Activated CD8-positive, alpha-beta memory T cell treated with anti-CD3 and anti-CD28 coated beads, Interleukin-2, amount 50 U/mL, for 1 hour (primary cell): ENCODE results near the gene ZNF580.

Experiments
- DNase-seq: peaks from one replicate; pipeline ENCODE4 v3.0.0-alpha.2; 2020; ENCODE audit errors: extremely low read depth

Gene ZNF580

DNA sequence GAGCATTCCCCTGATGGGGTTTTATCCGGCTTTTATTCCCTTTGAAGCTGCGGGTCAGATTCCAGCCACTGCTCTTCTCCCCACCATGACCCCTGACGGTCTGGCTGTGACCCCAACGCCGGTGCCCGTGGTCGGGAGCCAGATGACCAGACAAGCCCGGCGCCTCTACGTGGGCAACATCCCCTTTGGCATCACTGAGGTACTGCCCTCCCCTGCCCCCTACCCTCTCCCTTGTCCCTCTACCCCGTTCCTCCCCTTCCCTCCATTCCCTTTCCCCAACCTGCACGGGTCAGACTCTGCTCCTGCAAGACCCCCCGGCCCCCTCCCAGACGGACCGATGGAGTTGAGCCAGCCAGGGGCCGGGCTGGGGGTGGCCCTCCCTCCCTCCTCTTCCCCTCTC, 20.2 kb downstream of the ZNF580 start:
- DNase-seq: no peak

DNA sequence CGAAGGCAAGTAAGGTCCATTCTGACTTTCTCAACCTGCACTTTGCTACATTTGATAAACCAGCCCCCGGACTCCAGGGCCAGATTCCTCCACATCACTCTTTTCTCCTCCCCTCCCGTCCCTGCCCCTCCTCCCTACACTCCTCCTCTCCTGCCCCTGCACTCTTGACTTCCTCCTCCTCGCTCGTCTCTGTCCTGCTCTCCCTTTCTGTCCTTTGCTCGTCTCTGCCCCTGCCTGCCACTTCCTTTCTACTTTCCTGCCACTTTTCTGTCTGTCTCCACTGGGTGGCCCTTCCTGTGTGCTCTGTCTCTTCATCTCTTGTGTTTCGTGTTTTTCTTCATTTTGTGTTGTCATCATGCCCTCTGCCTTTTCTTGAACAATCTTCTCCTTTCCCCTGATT, 21.0 kb downstream of the ZNF580 start:
- DNase-seq: no peak

DNA sequence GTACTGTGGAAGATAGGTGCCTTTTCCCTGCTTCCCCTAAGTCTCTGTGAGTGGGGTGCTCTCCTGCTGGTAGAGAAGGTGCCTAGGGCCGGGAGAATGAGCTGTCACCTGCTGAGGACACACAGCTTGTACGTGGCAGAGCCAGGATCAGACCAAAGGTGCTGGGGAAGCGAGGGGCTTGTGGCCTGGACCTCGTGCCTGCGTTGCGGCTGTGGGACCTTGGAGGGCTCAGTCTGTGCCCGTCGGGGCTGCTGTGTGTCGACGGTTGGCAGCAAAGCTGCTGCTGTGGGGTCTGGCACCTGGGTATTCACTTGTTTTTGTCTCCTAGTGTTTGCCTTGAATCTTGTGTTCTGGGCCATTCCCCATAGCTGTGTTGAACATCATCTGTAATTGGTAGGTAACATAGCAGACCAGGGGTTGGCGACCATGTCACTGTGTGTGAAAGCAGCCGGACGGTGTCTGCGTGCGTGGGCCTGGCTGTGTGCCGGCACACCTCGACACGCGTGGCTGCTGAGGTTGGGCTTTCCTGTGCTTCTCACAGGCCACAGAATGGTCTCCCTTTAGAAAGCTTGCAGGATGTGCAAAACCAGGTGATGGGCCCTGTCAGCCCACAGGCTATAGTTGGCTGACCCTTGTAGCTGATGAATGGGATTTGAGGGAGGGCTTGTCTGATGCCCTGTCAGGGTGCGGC, 23.2 kb downstream of the ZNF580 start:
- DNase-seq: no peak

DNA sequence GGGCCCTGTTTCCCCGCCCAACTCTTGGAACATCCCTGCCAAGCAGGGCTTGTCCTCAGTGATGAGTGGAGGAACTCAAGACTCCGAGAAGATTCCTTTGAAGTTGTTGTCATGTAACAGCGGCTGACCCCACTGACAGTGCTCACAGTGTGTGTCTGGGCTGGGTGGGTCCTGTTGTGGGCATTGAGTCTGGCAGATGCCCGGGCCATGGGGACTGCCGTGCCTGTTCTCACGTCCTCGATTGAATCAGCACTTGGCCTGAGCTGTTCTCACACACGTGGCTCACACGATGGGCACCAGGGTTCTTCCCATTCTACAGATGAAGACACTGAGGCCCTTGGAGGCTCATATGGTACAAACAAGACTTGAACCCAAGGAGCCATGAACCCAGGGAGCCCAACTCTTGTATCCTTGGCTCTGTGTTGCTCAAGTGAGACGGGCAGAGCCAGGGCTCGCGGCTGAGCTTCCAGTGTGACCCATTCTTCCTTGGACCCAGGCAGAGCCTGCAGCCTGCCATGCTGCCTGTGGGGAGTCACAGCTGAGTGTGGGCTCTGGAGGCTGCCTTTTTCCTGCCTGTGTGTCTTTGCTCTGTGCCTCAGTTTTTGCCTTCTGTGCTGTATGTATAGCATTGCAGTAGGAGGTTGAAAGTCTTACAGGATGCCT, 25.7 kb downstream of the ZNF580 start:
- no peak for DNase-seq

DNA sequence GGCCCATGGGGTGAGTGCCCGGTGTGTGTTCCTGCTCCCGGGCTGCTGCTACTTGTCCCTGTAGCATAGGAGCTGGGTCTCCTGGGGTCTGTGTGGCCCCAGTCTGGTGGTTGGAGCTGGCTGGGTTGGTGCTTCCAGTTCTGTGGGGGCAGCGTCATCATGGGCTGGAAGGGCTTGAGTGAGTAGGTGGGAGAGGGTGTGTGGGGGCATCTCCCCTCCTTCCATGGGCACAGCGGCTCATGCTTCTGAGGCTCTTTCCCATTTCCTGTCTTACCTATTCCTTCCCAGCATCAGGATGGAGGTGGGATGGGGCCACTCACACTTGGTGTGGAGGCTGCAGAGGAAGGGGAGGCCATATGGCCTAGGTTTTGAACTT, 26.2 kb downstream of the ZNF580 start:
- no peak for DNase-seq

DNA sequence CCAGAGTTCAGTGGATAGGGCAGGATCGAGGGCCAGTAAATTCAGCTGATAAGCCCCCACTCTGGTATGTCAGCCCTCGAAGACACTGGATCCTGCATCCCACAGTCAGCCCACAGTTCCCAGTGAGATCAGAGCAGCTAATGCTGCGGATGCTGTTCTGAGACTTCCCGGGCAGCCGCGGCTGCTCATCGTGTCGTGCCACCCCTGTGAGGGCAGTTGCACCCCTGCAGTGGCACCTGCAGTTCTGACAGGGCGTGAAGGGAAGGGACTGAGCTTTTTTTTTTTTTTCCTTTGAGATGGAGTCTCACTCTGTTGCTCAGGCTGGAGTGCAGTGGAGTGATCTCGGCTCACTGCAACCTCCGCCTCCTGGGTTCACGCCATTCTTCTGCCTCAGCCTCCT, 26.7 kb downstream of the ZNF580 start:
- DNase-seq: no peak

DNA sequence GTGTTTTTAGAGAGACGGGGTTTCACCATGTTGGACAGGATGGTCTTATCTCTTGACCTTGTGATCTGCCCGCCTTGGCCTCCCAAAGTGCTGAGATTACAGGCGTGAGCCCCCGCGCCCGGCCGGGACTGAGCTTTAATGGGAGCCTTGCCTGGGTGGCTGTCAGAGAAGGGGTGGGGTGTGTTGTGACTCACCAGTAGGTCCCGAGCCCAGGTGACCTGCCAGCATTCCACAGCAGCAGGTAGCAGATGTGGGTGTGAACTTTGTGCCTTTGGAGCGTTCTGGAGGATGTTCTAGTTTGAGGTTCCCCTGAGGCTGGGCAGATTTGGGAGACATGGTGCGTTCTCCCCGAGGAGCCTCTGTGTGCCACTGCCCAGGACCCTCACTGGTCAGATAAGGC, 27.2 kb downstream of the ZNF580 start:
- DNase-seq: no peak

DNA sequence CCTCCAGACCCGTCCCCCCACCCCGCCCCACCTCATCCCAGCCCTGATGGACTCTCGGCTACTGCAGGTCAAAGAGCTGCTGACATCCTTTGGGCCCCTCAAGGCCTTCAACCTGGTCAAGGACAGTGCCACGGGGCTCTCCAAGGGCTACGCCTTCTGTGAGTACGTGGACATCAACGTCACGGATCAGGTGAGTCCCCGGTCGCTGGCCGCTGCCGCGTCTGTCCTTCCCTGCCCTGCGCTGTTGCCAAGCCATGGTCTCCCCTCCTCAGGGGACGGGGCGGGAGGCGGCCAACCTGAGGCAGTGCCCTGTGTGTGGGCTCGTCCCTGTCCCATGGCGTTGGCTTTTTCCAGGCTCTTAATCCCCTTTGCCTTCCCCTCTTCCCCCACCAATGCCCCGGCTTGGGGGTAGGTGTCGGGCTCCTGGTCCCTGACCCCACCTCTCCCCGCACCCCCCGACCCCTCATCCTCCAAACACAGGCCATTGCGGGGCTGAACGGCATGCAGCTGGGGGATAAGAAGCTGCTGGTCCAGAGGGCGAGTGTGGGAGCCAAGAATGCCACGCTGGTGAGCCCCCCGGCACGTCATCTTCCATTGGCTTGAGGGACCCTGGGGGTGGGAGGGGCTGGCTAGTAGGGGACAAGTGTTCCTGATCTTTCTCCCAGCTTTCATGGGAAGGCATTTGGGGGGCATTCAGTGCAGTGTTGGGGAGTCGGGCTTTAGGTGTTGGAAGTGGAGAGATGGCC, 28.0 kb downstream of the ZNF580 start:
- no peak for DNase-seq

DNA sequence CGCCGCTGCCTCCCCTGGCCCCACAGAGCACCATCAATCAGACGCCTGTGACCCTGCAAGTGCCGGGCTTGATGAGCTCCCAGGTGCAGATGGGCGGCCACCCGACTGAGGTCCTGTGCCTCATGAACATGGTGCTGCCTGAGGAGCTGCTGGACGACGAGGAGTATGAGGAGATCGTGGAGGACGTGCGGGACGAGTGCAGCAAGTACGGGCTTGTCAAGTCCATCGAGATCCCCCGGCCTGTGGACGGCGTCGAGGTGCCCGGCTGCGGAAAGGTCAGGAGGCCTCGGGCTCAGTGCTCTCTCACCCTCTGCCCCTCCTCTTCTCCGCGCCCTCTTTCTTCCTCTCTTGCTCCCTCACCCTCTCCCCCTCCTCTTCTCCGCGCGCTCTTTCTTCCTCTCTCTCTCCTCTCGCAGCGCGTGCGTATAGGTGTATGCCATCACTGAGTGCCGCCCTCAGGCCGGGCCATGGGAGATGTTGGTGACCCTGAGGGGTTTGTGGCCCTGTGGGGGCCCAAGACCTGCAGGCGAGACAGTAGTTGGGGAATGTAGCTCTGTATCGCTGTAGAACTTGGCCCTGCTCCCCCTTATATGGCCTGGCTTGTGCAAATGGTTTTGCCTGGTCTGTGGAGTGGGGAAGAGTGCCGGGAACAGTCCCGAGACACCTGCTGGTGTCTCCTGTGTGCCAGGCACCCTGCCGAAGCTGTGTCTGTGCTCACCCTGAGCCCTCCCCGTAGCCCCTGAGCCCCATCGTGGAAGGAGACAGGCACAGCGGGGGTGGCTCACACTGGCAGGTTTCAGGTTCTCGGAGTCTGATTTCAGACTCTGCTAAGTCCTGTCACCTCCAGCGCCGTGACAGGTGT, 28.8 kb downstream of the ZNF580 start:
- DNase-seq: no peak

DNA sequence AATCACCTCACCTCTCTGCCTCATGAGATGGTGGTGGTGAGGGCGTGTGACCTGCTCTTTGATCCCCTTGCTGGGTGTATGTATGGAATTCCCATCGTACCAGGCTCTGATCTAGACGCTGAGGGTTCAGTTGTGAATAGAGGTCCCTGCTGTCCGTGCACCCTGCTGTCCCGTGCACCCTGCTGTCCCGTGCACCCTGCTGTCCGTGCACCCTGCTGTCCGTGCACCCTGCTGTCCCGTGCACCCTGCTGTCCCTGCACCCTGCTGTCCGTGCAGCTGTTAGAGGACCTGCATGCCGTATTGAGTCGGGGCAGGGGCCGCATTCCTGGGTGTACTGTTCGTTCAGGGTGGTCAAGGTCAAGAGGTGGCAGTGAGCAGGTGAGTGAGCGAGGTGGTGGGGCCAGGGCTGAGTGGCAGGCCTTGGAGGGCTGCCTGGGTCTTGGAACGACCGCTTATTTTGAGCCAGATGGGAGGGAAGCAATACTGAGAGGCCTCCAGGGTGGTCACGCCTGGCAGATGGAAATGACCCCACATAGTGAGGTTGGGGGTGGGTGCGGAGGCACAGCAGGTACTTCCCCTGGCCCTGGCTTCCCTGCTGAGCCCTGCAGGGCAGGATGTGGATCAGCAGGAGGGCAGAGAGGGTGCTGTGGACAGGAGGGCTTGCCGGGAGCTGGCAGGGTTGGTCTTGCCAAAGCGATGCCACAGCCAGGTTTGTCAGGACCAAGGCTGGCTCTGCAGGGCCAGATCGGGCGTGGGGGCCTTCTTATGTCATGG, 29.7 kb downstream of the ZNF580 start:
- DNase-seq: no peak

DNA sequence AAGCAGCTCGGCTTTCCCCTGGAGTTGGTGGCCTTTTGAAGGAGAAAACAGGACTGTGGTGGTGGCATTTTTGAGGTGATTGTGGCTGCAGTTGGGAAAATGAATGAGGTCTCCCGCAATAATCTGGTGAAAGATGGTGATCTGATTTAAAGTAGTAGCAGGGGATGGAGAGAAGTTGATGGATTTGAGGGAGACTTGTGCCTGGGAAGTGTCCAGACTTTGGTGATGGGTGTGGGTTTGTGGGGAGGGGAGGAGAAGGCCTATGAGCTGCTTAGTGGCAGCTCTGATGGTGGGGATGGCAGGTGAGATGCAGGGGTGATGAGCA, 30.2 kb downstream of the ZNF580 start:
- DNase-seq: no peak

DNA sequence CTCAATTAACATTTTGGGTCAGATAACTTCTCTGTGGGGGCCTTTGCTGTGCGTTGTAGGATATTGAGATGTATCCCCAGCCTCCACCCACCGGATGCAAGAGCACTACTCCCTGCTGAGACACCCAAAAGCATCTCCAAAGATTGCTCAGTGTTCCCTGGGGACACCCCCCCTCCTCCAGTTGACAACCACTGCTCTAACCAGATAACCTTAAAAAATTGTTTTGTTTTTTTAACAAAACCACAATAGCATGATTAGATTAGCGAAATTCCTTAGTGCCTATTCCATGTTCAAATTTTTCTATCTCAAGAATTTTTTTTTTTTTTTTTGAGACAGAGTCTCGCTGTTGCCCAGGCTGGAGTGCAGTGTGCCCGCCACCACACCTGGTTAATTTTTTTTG, 31.6 kb downstream of the ZNF580 start:
- DNase-seq: no peak

DNA sequence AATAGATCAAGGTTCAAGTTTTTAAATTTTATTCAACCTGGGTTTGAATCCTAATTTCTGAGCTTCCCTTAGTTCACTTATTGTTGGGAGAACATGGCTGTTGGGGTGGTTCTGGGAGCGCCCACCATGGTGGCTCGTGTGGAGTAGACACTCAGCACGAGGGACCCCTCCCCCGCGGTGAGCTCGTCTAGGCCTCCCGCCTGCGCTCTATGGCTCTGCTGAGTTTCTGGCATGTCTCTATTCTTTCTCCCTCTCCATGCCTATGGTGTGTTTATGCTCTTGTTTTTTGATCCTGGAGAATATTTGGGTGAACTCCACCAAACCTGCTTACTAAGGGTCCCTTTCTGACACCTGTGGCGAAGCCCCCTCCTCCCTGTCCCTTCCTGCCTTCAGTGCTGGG, 32.7 kb downstream of the ZNF580 start:
- DNase-seq: no peak

DNA sequence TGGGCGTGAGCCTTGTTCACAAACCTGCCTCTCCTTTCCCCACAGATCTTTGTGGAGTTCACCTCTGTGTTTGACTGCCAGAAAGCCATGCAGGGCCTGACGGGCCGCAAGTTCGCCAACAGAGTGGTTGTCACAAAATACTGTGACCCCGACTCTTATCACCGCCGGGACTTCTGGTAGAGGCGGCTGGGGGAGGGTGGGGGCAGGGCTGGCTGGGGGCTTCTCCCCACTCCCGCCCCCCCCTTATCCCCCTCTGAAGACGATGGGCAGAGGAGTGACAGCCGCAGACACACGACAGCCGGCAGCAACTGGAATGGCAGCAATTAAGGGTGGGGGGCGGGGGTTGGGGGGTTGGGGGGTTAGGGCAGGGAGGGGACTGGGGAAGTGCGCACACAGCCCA, 33.1 kb downstream of the ZNF580 start:
- DNase-seq: no peak

DNA sequence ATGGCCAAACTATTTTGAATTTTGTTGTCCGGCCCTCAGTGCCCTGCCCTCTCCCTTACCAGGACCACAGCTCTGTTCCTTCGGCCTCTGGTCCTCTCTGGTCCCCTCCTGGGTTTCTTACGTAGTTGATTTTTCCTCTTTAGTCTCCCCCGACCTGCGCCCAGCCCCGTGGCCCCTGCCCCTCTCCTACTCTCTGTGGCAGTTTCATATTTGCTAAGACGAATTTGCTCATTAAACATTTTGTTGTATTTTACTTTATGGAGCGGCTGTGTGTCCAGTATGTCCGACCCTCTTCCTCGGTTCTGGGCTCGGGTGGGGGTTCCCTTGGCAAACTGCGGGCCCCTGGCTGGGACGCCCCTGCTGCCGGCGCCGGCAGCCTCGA, 33.6 kb downstream of the ZNF580 start:
- no peak for DNase-seq

DNA sequence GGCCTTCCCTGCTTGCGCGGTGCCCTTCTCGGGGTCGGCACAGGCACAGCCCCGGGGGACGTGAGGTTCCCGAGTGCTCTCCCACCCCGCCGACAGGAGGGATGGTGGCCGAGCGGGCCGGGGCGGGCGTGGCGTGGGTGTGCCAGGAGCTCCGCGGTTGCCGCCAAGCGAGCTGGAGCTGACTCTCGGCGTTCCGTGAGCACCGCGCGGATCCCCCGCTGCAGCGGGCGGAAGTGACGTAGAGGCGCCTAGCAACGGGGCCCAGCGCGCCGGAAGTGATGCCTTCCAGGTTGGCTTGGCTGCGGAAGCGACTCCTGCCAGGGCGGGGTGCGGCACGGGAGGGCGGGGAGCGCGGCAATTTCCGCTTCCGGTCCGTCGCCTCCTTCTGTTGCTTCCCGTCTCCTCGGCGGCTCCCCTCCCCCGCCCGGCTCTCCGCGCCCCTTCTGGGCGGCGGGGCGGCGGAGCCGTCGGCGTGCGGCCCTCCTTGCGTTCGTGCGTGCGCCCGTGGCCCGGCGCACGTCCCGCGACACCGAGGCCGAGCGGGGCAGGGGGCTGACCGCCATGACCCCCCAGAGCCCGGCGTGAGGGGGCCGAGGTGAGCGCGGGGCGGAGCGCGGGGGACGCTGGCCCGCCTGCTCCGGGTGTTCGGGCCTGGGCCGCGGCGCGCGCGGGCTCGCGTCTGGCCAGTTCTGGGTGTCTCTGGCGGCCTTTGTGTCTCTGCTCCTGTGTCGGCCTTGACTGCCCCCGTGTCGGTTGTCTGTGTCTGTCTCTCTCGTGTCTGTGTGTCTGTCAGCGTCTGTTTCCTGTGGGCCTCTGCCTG, 34.2 kb downstream of the ZNF580 start, which contains the start of gene EPN1:
TSS of gene EPN1 (plus strand) at position 386 of the 820 bp plus-strand sequence. CDS start 3,402 bp downstream, outside the sequence.
- peak; percentile 92 for DNase-seq

DNA sequence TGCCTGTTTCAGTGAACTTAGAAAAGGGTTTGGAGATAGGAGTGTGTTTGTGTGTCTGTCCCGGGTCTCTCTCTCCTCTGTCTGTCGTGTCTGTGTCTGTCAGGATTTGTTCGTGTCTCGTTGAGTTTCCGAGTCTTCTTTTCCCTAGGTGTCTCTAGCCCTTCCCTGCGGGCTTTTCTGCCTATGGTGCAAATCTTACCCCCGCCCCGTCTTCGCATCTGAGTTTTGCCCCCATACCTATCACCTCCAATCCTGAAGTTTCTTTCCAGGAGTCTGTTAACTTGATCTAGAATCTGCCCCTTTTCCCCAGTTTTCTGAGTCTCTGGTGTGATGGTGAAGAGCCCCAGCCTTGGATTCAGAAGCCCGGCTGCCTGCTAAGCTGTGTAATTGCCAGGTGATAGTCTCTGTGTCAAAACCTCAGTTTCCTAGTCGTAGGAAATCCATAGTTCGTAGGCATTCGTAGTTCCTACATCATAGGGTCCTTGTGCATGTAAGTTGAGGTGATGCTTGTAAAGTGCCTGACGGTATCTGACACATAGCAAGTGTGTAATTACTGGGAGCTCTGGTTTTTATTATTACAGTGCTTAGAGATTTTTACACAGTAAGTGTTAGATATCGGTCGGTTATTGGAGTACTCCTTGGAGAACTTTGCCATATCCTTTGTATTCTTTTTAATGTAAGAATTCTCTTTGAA, 35.0 kb downstream of the ZNF580 start:
- DNase-seq: no peak

DNA sequence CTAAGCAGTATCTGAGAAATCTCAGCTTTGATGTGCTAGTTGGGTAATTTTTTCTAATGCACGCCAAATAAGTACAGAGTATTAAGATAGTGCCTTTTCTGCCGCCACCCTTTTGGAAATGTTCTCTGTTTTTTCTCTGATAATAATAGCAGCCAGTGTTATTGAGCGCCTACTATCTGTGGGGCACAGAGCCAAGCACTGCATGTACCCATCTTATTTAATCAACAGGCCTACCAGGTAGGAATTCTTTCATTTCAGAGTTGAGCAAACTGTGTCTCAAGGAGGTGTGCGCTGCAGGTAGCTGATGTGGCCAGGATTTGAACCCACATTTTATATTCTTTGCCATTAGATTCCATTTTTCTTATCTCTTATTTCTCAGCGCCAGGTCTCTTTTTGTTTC, 35.6 kb downstream of the ZNF580 start:
- DNase-seq: no peak

DNA sequence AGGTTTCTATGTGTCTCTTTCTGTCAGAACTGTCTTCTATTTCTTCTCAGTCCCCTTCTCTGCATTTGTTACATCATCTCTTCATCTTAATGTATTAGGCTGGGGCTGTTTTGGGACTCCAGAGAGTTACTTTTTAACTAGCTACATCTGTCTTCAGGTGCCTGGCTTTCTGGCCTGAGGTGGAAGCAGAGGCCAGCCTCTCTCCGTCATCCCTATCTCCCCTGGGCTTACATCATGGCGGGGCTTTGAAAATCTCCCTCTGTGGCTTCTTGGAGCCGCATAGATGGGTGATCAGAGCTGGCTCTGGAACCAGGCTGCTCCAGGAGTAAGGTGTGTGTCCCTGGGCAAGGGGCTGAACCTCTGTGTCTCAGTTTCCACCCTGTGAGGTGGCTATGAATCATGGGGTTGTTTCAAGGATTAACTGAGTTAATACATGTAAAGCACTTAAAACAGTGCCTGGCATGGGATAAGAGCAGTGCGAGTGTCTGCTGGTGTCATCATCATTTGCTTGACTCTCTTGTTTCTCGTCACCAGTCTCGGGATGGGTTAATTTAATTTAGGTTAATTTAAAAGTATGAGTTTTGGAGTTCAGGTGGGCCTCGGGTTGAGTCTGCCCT, 36.2 kb downstream of the ZNF580 start:
- DNase-seq: no peak
